HepG2 (cell line): Measurements from ENCODE around the gene TBX5. TPM values are rescaled to one million over a fixed set of nuclear protein-coding genes. Genes with fewer than 3 reads are reported as not detected.

ENCODE experiments used
- ATAC-seq: fragments of 200-7000 bp; cut with Tn5 transposase; 3 replicates; pipeline ENCODE4 v1.9.1; 2020; ENCODE audit warnings: mild to moderate bottlenecking, moderate library complexity
- BruUV-seq: library from RNA; stranded (reverse); fragments of 400-500 nt; replicated peaks from 2 replicates; lab custom pipeline; 2021; lab: Mats Ljungman, UMichigan
- CTCF ChIA-PET: fragments of 300-600 bp; formaldehyde crosslinking; extraction: SDS; loops from one replicate; lab custom pipeline; 2021; ENCODE audit warnings: low total read pairs, inconsistent platforms, low intra/inter-chr PET ratio; lab: Yijun Ruan, JAX
- POLR2A ChIA-PET: fragments of 350-600 bp; sonication (Branson Sonifier 250); formaldehyde crosslinking; loops from one replicate; lab custom pipeline; 2020; ENCODE audit warnings: antibody characterized with exemption, inconsistent platforms; lab: Yijun Ruan, JAX
- DNase-seq: peaks from one replicate; pipeline ENCODE4 v3.0.0-alpha.2; 2015; ENCODE audit warnings: low spot score
- FAIRE-seq: peaks from 3 replicates; lab custom pipeline; 2011; peaks lifted over from hg19 to GRCh38; lab: Jason Lieb, UNC
- H2AFZ ChIP-seq: one replicate; pipeline ENCODE4 v1.6.1; 2011; ENCODE audit warnings: low read length, inconsistent platforms
- H3K27ac ChIP-seq: fragments of 300-600 bp; 3 replicates; pipeline ENCODE4 v1.8.0; 2011; ENCODE audit warnings: mixed run types, mild to moderate bottlenecking, mixed read lengths, low read length, inconsistent platforms; ENCODE audit not compliant: insufficient read depth; ENCODE audit errors: extremely low read length
- H3K27me3 ChIP-seq, 2 experiments: fragments of 200-600 bp in 1 of 2; 2 replicates in 1 of 2; 3 replicates in 1 of 2; pipeline versions ENCODE4 v1.6.0 to v1.8.0; 2011; ENCODE audit warnings: low read length in 2 of 2, mild to moderate bottlenecking in 2 of 2, moderate library complexity in 2 of 2, inconsistent platforms in 1 of 2; ENCODE audit not compliant: insufficient read depth in 2 of 2, control insufficient read depth in 1 of 2
- H3K36me3 ChIP-seq, 2 experiments: fragments of 200-600 bp in 1 of 2; replicated peaks in 1 of 2; 2 replicates in 1 of 2; 3 replicates in 1 of 2; pipeline versions ENCODE4 v1.5.1 to v1.8.0; 2011; ENCODE audit warnings: low read length in 2 of 2, inconsistent platforms in 1 of 2; ENCODE audit not compliant: insufficient read depth in 2 of 2, control insufficient read depth in 1 of 2
- H3K4me1 ChIP-seq: 2 replicates; pipeline ENCODE4 v1.5.1; 2012; ENCODE audit warnings: low read length, inconsistent platforms; ENCODE audit not compliant: insufficient read depth
- H3K4me2 ChIP-seq: 2 replicates; pipeline ENCODE4 v1.6.0; 2011; ENCODE audit warnings: low read depth, low read length, inconsistent platforms
- H3K4me3 ChIP-seq, 3 experiments: fragments of 200-600 bp in 1 of 3; sonication (generic), shearing (Covaris generic) in 1 of 3; replicated peaks in 1 of 3; 2 replicates each; pipeline ENCODE4 v1.5.1; 2011 to 2016; ENCODE audit warnings: low read length in 3 of 3, inconsistent platforms in 2 of 3, low read depth in 2 of 3, mild to moderate bottlenecking in 2 of 3, control low read depth in 1 of 3, mixed read lengths in 1 of 3; ENCODE audit not compliant: insufficient read depth in 1 of 3
- H3K79me2 ChIP-seq: one replicate; pipeline ENCODE4 v1.6.1; 2011; ENCODE audit warnings: low read length, inconsistent platforms; ENCODE audit not compliant: insufficient read depth
- H3K9ac ChIP-seq: 2 replicates; pipeline ENCODE4 v1.6.0; 2011; ENCODE audit warnings: mild to moderate bottlenecking, low read depth, low read length, inconsistent platforms; ENCODE audit not compliant: insufficient read depth
- H3K9me3 ChIP-seq: 2 replicates; pipeline ENCODE4 v1.5.1; 2012; ENCODE audit warnings: mild to moderate bottlenecking, low read length
- H4K20me1 ChIP-seq: 2 replicates; pipeline ENCODE4 v1.6.0; 2011; ENCODE audit warnings: inconsistent platforms, mild to moderate bottlenecking, low read length, moderate library complexity; ENCODE audit not compliant: insufficient read depth
- AGO1 ChIP-seq: fragments of 200-400 bp; formaldehyde crosslinking; IDR thresholded peaks from 2 replicates; pipeline ENCODE4 v1.6.1; 2017; ENCODE audit warnings: mild to moderate bottlenecking, low read depth, low read length, moderate library complexity; ENCODE audit not compliant: poor library complexity, severe bottlenecking
- CREB1 ChIP-seq, 2 experiments: fragments of 450-650 bp in 1 of 2; IDR thresholded peaks; 2 replicates each; pipeline ENCODE4 v1.6.1; 2016 to 2017; ENCODE audit warnings: control low read depth in 1 of 2, mild to moderate bottlenecking in 1 of 2, missing compliant biosample characterization in 1 of 2, missing genetic modification characterization in 1 of 2
- DNMT1 ChIP-seq: sonication (generic); formaldehyde crosslinking; IDR thresholded peaks from 2 replicates; pipeline ENCODE4 v1.5.1; 2020; ENCODE audit warnings: mild to moderate bottlenecking, missing genetic modification reagents
- KDM5B ChIP-seq: sonication (generic); formaldehyde crosslinking; IDR thresholded peaks from 2 replicates; pipeline ENCODE4 v1.4.0; 2020; ENCODE audit warnings: missing genetic modification reagents, mild to moderate bottlenecking, borderline replicate concordance
- NCOA5 ChIP-seq: sonication (generic); formaldehyde crosslinking; IDR thresholded peaks from 2 replicates; pipeline ENCODE4 v1.4.0; 2020; ENCODE audit warnings: missing genetic modification reagents
- SNAPC2 ChIP-seq: sonication (generic); formaldehyde crosslinking; IDR thresholded peaks from 2 replicates; pipeline ENCODE4 v1.8.1; 2022; ENCODE audit warnings: mild to moderate bottlenecking, missing genetic modification reagents
- SOX13 ChIP-seq, 3 experiments: fragments of 450-650 bp in 1 of 3; sonication (generic) in 1 of 3; formaldehyde crosslinking in 1 of 3; IDR thresholded peaks in 2 of 3; conservative IDR thresholded peaks in 1 of 3; 2 replicates each; pipeline versions ENCODE4 v1.5.0 to v1.6.1; 2016 to 2020; ENCODE audit warnings: antibody characterized with exemption in 1 of 3, mild to moderate bottlenecking in 1 of 3, missing compliant biosample characterization in 1 of 3, missing genetic modification reagents in 1 of 3, moderate library complexity in 1 of 3
- TEAD3 ChIP-seq: optimal IDR thresholded peaks from 2 replicates; pipeline ENCODE3; 2016; ENCODE audit warnings: borderline replicate concordance
- YEATS2 ChIP-seq: sonication (generic); formaldehyde crosslinking; IDR thresholded peaks from 2 replicates; pipeline ENCODE4 v1.4.0; 2020; ENCODE audit warnings: missing genetic modification reagents, borderline replicate concordance
- ZMAT3 ChIP-seq: sonication (generic); formaldehyde crosslinking; conservative IDR thresholded peaks from 2 replicates; pipeline ENCODE4 v1.7.0; 2021; ENCODE audit warnings: missing genetic modification reagents
- ZNF543 ChIP-seq: sonication (generic); formaldehyde crosslinking; IDR thresholded peaks from 2 replicates; pipeline ENCODE4 v1.4.0; 2020; ENCODE audit warnings: mild to moderate bottlenecking, missing genetic modification reagents
- ZNF549 ChIP-seq: sonication (generic); formaldehyde crosslinking; IDR thresholded peaks from 2 replicates; pipeline ENCODE4 v1.5.0; 2020; ENCODE audit warnings: missing genetic modification reagents
- ZNF577 ChIP-seq: sonication (generic); formaldehyde crosslinking; IDR thresholded peaks from 2 replicates; pipeline ENCODE4 v1.4.0; 2020; ENCODE audit warnings: mild to moderate bottlenecking, low read depth, missing genetic modification reagents, borderline replicate concordance
- WGBS: methylation state at CpG from one replicate; pipeline ENCODE4 v1.1.6; 2017; ENCODE audit warnings: low lambda C conversion rate; 5-methylcytosine and 5-hydroxymethylcytosine counted together
- in situ Hi-C: cut with HindIII; loops from 2 replicates; pipeline ENCODE4 v1.10.0; 2017; ENCODE audit warnings: low pct_unique_long_range_greater_than_20kb; ENCODE audit not compliant: extremely low pct_ligation_motif_present
- intact Hi-C: fragments of 100-400 bp; cut with micrococcal nuclease; formaldehyde crosslinking; loops from one replicate; pipeline ENCODE4 v1.10.0; 2022; ENCODE audit not compliant: unreplicated experiment
- polyA plus RNA-seq, 8 experiments: library from polyadenylated mRNA; depleted of rRNA in 3 of 8; stranded (reverse) in 7 of 8; unstranded in 1 of 8; fragments of >200 nt; fragmentation: Illumina TruSeq in 4 of 8; extraction: Trizol in 4 of 8; gene quantifications; 2 replicates each; pipeline versions ENCODE4 v1.2.1 to v1.2.3, GENCODE V29; 2011 to 2016; ENCODE audit warnings: low read depth in 4 of 8, missing spikeins in 1 of 8, mixed read lengths in 1 of 8; ENCODE audit not compliant: insufficient read depth in 1 of 8
- total RNA-seq, 5 experiments: library from RNA; depleted of rRNA; stranded (reverse); fragments of >200 nt; fragmentation: Illumina TruSeq; extraction: Trizol; gene quantifications; 2 replicates each; pipeline ENCODE4 v1.2.3, GENCODE V29; 2016; ENCODE audit warnings: low read depth in 1 of 5

The TBX5 gene
- total and polyA plus RNA-seq, 2 of the 13 experiments (the other 11 are each of a cell fraction or from before 2014, with no cell fraction given): not detected

- POLR2A ChIA-PET: no interaction called here
- DNase-seq (no peak), FAIRE-seq (no peak), ATAC-seq (no peak)
- H3K36me3 ChIP-seq: no peaks in the 10 kb centered on the region
- peaks cover 3 to 10% of the 10 kb centered on the region in 2 experiments; a peak in 3 of 5 replicates for H3K27me3 ChIP-seq
- no peaks in the 10 kb centered on the region for H4K20me1 ChIP-seq
- WGBS: under 1% methylated on average over 11 of the region's 11 CpGs
- no peak overlapping the region for H2AFZ ChIP-seq
- no TSS peak for BruUV-seq
- H3K27ac ChIP-seq: no peak overlapping the region
- no peak overlapping the region for H3K9ac ChIP-seq
- TF ChIP-seq ZNF577 (CRISPR knock-in tag): no peak
- TF ChIP-seq NCOA5 (CRISPR knock-in tag): no peak
- TF ChIP-seq ZNF549 (CRISPR knock-in tag): no peak
- no peak for TF ChIP-seq CREB1 (IDR thresholded peaks at IDR 0.05)
- no peak for TF ChIP-seq CREB1 (CRISPR knock-in tag; IDR thresholded peaks at IDR 0.05)
- no peak for TF ChIP-seq ZMAT3
- TF ChIP-seq TEAD3 (CRISPR knock-in tag): no peak
- TF ChIP-seq SOX13 (IDR thresholded peaks at IDR 0.05): no peak
- no peak for TF ChIP-seq SOX13 (CRISPR knock-in tag; conservative IDR thresholded peaks at IDR 0.05 in 1 of 2, IDR thresholded peaks at IDR 0.05 in 1 of 2)
- no peak for TF ChIP-seq ZNF543
- TF ChIP-seq KDM5B (CRISPR knock-in tag): no peak
- TF ChIP-seq AGO1: no peak
- TF ChIP-seq YEATS2: no peak
- no peak for TF ChIP-seq SNAPC2 (CRISPR knock-in tag)
- no peak for TF ChIP-seq DNMT1 (CRISPR knock-in tag)
- CTCF ChIA-PET: no interaction called here
- no peaks in the 10 kb centered on the region for H3K4me1 ChIP-seq
- no peak overlapping the region for H3K4me3 ChIP-seq
- H3K79me2 ChIP-seq: no peaks in the 10 kb centered on the region
- in situ Hi-C loops (no loop called here), intact Hi-C loops (no loop called here)
- no peaks in the 10 kb centered on the region for H3K9me3 ChIP-seq
- no peak overlapping the region for H3K4me2 ChIP-seq
These were observed 86.5 kb downstream of the TBX5 start for GRCh38 chr12:114319422-114319821.
